Measurements from ENCODE around the gene KCTD12. TPM values are rescaled to one million over a fixed set of nuclear protein-coding genes. Genes with fewer than 3 reads are reported as not detected.

Gene KCTD12
- total and polyA plus RNA-seq, 10 donors, result 13.4 to 164 (median 82.5) TPM

GRCh38 chr13:76833441-76833954 is 52.7 kb downstream of the KCTD12 start:
- no peaks in the 10 kb centered on the region for H3K27me3 ChIP-seq (replicated peaks in 1 of 7)
- no peak overlapping the region for H3K4me3 ChIP-seq
- TF ChIP-seq POLR2AphosphoS5 (IDR thresholded peaks at IDR 0.05) (no peak), CTCF (IDR thresholded peaks at IDR 0.05 in 8 of 11, conservative IDR thresholded peaks at IDR 0.05 in 3 of 11) (no peak), POLR2A (IDR thresholded peaks at IDR 0.05) (no peak)
- intact Hi-C loops (cut with DNase I; ENCODE audit: low total_unique reads), result no loop called here
- H3K36me3 ChIP-seq, result no peaks in the 10 kb centered on the region
- DNase-seq, result no peak
- WGBS, 5 donors, result 91 to 95% (median 93%) methylated on average over 8 of the region's 8 CpGs
- H3K27ac ChIP-seq, result no peak overlapping the region
- H3K9me3 ChIP-seq, result no peaks in the 10 kb centered on the region
- peaks cover 0 to 11% (median 4%) of the 10 kb centered on the region in 6 donors for H3K4me1 ChIP-seq

GRCh38 chr13:76832258-76832988 is 53.8 kb downstream of the KCTD12 start:
- Histone ChIP-seq H3K4me1 (peaks cover 0 to 11% (median 5%) of the 10 kb centered on the region in 6 donors), H3K27ac (no peak overlapping the region), H3K9me3 (no peaks in the 10 kb centered on the region), H3K27me3 (replicated peaks in 1 of 7) (no peaks in the 10 kb centered on the region), H3K4me3 (no peak overlapping the region), H3K36me3 (no peaks in the 10 kb centered on the region)
- TF ChIP-seq POLR2AphosphoS5 (IDR thresholded peaks at IDR 0.05), result no peak
- no peak for TF ChIP-seq CTCF (IDR thresholded peaks at IDR 0.05 in 8 of 11, conservative IDR thresholded peaks at IDR 0.05 in 3 of 11)
- no peak for TF ChIP-seq POLR2A (IDR thresholded peaks at IDR 0.05)
- DNase-seq, result no peak
- 80 to 96% (median 93%) methylated on average over 7 of the region's 7 CpGs for WGBS, 5 donors
- intact Hi-C loops (cut with DNase I; ENCODE audit: low total_unique reads), result no loop called here

- TF ChIP-seq POLR2A (IDR thresholded peaks at IDR 0.05) (no peak), POLR2AphosphoS5 (IDR thresholded peaks at IDR 0.05) (no peak), CTCF (IDR thresholded peaks at IDR 0.05 in 8 of 11, conservative IDR thresholded peaks at IDR 0.05 in 3 of 11) (no peak)
- peaks cover 0 to 11% (median 6%) of the 10 kb centered on the region in 6 donors for H3K4me1 ChIP-seq
- DNase-seq, result no peak
- no peaks in the 10 kb centered on the region for H3K27me3 ChIP-seq (replicated peaks in 1 of 7)
- 95 to 97% (median 95%) methylated on average over 10 of the region's 10 CpGs for WGBS, 5 donors
- H3K4me3 ChIP-seq, result no peak overlapping the region
- no peaks in the 10 kb centered on the region for H3K36me3 ChIP-seq
- no peaks in the 10 kb centered on the region for H3K9me3 ChIP-seq
- intact Hi-C loops (cut with DNase I; ENCODE audit: low total_unique reads), result no loop called here
- H3K27ac ChIP-seq, result no peak overlapping the region
Observed at GRCh38 chr13:76830805-76831204, 55.4 kb downstream of the KCTD12 start.

Other genes starting within 250 kb of the KCTD12 start
- gene ACOD1, start 62.1 kb upstream of the KCTD12 start, total RNA-seq, result under 1 TPM in 3 of 7 donors, not detected in 4; 0.13 to 0.33 (median 0.17) TPM
- gene ACOD1, start 62.1 kb upstream of the KCTD12 start, polyA plus RNA-seq, result under 1 TPM in 1 of 3 donors, not detected in 2; 0.10 TPM
- gene CLN5, start 105.7 kb upstream of the KCTD12 start, total RNA-seq, result 10 to 100 TPM; 18.8 to 29.0 (median 25.3) TPM
- 10 to 100 TPM; 12.4 to 16.6 (median 14.4) TPM for gene CLN5, start 105.7 kb upstream of the KCTD12 start, polyA plus RNA-seq
- gene FBXL3, start 140.8 kb upstream of the KCTD12 start, total RNA-seq, result 10 to 100 TPM; 44.9 to 80.9 (median 56.1) TPM
- gene FBXL3, start 140.8 kb upstream of the KCTD12 start, polyA plus RNA-seq, result 10 to 100 TPM; 18.5 to 29.8 (median 19.5) TPM